ENCODE data around the gene CERS6. TPM values are rescaled to one million over a fixed set of nuclear protein-coding genes. Genes with fewer than 3 reads are reported as not detected.

The CERS6 gene
- total RNA-seq, 1 donor from 2014 or later, result 21.8 TPM

DNA sequence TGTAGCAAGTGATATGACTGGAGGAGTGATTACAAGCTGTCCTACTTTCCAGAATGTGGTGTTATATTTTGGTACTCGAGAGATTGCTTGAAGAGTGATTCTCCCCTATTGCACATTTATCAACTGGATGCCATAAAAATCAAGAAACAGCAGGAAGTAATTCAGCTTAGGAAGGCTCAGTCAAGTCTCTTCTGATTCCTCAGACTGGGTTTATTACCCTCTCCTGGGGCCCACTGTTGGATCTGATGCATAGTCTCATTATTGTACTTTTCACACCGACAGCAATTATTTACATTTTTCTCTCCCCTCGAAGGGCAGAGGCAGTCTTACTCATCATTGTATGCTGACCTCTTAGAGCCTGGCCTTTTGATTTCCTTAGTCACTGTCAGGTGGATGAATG, 355.6 kb downstream of the CERS6 start:
- no peaks in the 10 kb centered on the region for H3K4me1 ChIP-seq
- no peak for ATAC-seq
- no peaks in the 10 kb centered on the region for H3K9me3 ChIP-seq
- TF ChIP-seq, protein P1, sequence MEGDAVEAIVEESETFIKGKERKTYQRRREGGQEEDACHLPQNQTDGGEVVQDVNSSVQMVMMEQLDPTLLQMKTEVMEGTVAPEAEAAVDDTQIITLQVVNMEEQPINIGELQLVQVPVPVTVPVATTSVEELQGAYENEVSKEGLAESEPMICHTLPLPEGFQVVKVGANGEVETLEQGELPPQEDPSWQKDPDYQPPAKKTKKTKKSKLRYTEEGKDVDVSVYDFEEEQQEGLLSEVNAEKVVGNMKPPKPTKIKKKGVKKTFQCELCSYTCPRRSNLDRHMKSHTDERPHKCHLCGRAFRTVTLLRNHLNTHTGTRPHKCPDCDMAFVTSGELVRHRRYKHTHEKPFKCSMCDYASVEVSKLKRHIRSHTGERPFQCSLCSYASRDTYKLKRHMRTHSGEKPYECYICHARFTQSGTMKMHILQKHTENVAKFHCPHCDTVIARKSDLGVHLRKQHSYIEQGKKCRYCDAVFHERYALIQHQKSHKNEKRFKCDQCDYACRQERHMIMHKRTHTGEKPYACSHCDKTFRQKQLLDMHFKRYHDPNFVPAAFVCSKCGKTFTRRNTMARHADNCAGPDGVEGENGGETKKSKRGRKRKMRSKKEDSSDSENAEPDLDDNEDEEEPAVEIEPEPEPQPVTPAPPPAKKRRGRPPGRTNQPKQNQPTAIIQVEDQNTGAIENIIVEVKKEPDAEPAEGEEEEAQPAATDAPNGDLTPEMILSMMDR (IDR thresholded peaks at IDR 0.05), result no peak
- DNase-seq, result no peak
- H3K36me3 ChIP-seq, result no peaks in the 10 kb centered on the region
- H3K4me3 ChIP-seq, result no peak overlapping the region
- intact Hi-C loops (cut with DNase I), result no loop called here
- no peak overlapping the region for H3K27ac ChIP-seq
- no peaks in the 10 kb centered on the region for H3K27me3 ChIP-seq (ENCODE audit: low read depth)

DNA sequence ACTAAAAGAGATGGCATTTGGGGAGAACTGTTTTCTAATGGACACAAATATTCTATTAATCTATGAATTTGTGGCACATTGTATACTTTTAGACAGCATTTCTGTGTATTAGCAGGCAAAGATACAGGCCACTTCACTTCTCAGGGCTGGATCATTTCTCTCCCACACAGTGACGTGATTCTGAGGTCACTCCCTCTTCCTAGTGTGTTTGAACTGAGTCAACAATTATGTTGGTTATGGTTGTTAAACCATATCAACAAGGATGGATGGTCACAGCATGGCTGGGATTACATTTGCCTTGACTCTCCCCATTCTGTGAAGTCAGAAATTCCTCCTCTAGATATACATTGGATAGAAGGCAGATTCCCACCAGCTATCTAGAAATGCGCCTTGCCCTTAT, 358.0 kb downstream of the CERS6 start:
- Histone ChIP-seq H3K4me1 (no peaks in the 10 kb centered on the region), H3K4me3 (no peak overlapping the region), H3K27me3 (ENCODE audit: low read depth) (no peaks in the 10 kb centered on the region), H3K27ac (no peak overlapping the region), H3K36me3 (no peaks in the 10 kb centered on the region), H3K9me3 (no peaks in the 10 kb centered on the region)
- DNase-seq (no peak), ATAC-seq (no peak)
- intact Hi-C loops (cut with DNase I), result no loop called here
- TF ChIP-seq, protein P1 (IDR thresholded peaks at IDR 0.05), result no peak

DNA sequence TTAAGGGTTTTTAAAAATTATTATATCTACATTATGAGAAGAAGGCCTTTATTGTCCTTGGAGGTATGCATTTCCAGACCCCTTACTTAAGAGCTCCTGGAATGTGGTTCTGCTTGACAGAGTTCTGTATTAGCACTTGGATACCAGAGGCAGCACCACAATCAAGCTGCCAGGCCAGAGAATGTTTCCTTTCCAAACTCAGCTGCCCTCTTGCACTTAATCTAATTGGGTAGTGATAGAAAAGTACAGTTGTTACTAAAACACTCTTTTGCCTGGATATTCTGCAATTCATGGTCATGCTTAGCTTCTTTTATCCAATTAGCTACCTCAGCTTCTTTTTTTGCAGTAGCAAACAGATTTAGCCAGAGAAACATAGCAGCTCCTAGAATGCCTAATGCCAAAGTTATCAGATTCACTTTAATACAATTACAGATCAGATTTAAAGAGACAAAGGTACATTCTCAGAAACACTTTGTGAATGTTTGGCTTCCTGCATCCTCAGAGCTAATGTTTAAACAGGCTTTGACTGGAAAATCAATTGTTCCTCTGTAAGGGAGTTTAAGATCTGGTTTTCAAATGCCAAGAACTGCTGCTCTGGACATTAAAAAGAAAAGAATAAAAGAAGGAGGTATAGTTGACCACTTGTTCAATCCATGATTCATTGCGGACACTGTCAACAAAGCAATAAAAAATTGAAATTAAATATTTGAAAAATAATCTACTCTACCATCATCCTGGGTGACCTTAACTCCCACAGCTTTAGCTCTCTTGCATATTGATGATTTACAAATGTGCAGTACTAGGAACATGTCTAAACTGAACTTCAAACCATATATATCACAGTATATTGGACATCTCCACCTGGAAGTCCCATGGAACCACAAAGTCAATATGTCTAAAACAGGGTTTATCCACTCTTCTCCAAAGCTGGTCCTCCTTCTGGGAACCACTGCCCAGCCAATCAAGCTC, 359.2 kb downstream of the CERS6 start:
- no peaks in the 10 kb centered on the region for H3K4me1 ChIP-seq
- H3K27ac ChIP-seq, result no peak overlapping the region
- TF ChIP-seq, protein P1 (IDR thresholded peaks at IDR 0.05), result no peak
- no peak for ATAC-seq
- H3K4me3 ChIP-seq, result no peak overlapping the region
- no peaks in the 10 kb centered on the region for H3K27me3 ChIP-seq (ENCODE audit: low read depth)
- H3K9me3 ChIP-seq, result no peaks in the 10 kb centered on the region
- intact Hi-C loops (cut with DNase I), result no loop called here
- no peaks in the 10 kb centered on the region for H3K36me3 ChIP-seq
- no peak for DNase-seq

DNA sequence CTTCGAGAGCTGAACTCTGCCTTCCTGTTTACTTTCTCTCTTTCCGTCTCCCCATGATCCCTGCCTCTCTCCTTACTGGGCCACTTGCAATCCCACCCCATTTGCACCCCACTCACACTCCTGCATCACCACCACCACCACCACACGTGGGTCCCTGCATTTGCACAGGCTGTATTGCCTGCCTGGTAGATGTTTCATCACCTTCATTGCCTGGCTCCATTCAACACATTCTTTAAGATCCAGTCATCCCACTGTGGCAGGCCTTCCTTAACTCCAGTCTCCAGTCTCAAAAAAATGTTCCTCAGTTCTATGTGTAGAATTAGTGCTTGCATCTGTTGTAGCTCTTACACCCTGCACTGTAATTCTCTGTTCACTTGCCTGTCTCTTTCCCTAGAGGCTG, 360.3 kb downstream of the CERS6 start:
- H3K9me3 ChIP-seq, result no peaks in the 10 kb centered on the region
- intact Hi-C loops (cut with DNase I), result no loop called here
- H3K27me3 ChIP-seq (ENCODE audit: low read depth), result no peaks in the 10 kb centered on the region
- H3K4me3 ChIP-seq, result no peak overlapping the region
- no peak overlapping the region for H3K27ac ChIP-seq
- DNase-seq (no peak), ATAC-seq (no peak)
- H3K4me1 ChIP-seq, result no peaks in the 10 kb centered on the region
- TF ChIP-seq, protein P1 (IDR thresholded peaks at IDR 0.05), result no peak
- H3K36me3 ChIP-seq, result no peaks in the 10 kb centered on the region

DNA sequence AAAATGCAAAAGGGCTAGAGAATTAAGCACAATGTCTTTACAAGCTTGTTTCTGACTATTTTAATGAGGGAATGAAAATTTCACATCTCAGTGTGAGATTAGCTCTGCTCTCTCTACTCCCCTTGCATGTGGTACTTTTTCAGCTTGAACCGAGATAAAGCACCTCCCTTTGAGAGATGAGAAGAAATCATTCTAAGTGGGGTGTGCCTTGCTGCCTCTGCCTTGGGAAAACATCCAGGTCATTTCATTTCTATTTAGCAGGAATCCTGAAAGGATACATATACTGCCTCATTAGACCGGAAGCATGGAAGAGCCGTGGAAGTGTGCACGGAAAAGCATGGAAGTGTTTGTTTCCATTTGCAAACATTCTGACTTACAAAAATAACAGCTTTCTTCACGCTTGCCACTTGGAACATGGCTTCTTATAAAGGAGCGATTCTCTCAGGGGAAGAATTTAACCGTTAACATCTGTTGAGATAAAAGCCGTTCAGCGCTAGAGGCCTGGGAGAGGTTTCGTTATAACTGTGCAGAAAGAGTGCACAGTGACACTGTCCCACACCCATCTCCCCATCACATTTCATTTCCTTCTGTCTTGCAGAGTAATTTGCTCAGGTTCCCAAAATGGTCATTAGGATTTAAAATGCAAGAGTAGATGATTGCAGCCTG, 363.1 kb downstream of the CERS6 start:
- no peak for ATAC-seq
- H3K4me1 ChIP-seq, result no peaks in the 10 kb centered on the region
- H3K9me3 ChIP-seq, result no peaks in the 10 kb centered on the region
- TF ChIP-seq, protein P1 (IDR thresholded peaks at IDR 0.05), result no peak
- DNase-seq, result no peak
- no peak overlapping the region for H3K27ac ChIP-seq
- H3K27me3 ChIP-seq (ENCODE audit: low read depth), result no peaks in the 10 kb centered on the region
- intact Hi-C loops (cut with DNase I), result no loop called here
- H3K36me3 ChIP-seq, result no peaks in the 10 kb centered on the region
- no peak overlapping the region for H3K4me3 ChIP-seq
